IMR-90 (cell line): Measurements from ENCODE around the gene ZNF835. TPM values are rescaled to one million over a fixed set of nuclear protein-coding genes. Genes with fewer than 3 reads are reported as not detected.

Experiments
- ATAC-seq: fragments of 200-7000 bp; cut with Tn5 transposase; 2 replicates; pipeline ENCODE4 v1.9.1; 2020; ENCODE audit warnings: low read depth, mild to moderate bottlenecking, moderate library complexity
- BruUV-seq: library from RNA; stranded (reverse); fragments of 400-500 nt; replicated peaks from 2 replicates; lab custom pipeline; 2021; lab: Mats Ljungman, UMichigan
- CTCF ChIA-PET: fragments of 300-600 bp; formaldehyde crosslinking; extraction: SDS; loops from one replicate; lab custom pipeline; 2021; ENCODE audit warnings: antibody characterized with exemption; lab: Yijun Ruan, JAX
- POLR2A ChIA-PET: fragments of 300-600 bp; sonication (Branson Sonifier 250); formaldehyde crosslinking; loops from one replicate; lab custom pipeline; 2022; ENCODE audit warnings: antibody characterized with exemption; ENCODE audit not compliant: unreplicated experiment; lab: Charles Lee
- DNase-seq: peaks from one replicate; pipeline ENCODE4 v3.0.0; 2013
- H2AFZ ChIP-seq: replicated peaks from 2 replicates; pipeline ENCODE3; 2013; ENCODE audit warnings: low read length, mild to moderate bottlenecking; ENCODE audit not compliant: poor library complexity
- H2AK5ac ChIP-seq: 2 replicates; pipeline ENCODE4 v1.6.1; 2013; ENCODE audit warnings: low read depth, low read length, inconsistent platforms
- H2AK9ac ChIP-seq: replicated peaks from 2 replicates; pipeline ENCODE3; 2013; ENCODE audit warnings: mild to moderate bottlenecking, low read depth, low read length, moderate library complexity; ENCODE audit not compliant: poor library complexity
- H2BK120ac ChIP-seq: 2 replicates; pipeline ENCODE4 v1.6.1; 2013; ENCODE audit warnings: low read depth, low read length, inconsistent platforms
- H2BK15ac ChIP-seq: 3 replicates; pipeline ENCODE4 v1.6.1; 2013; ENCODE audit warnings: low read depth, low read length, inconsistent platforms
- H2BK20ac ChIP-seq: 2 replicates; pipeline ENCODE4 v1.6.1; 2013; ENCODE audit warnings: low read depth, mild to moderate bottlenecking, inconsistent platforms, low read length, moderate library complexity
- H2BK5ac ChIP-seq: 2 replicates; pipeline ENCODE4 v1.6.1; 2013; ENCODE audit warnings: mild to moderate bottlenecking, low read depth, low read length, inconsistent platforms; ENCODE audit not compliant: poor library complexity, severe bottlenecking
- H3K14ac ChIP-seq: replicated peaks from 2 replicates; pipeline ENCODE4 v1.6.1; 2013; ENCODE audit warnings: low read depth, low read length, inconsistent platforms
- H3K18ac ChIP-seq: 2 replicates; pipeline ENCODE4 v1.6.1; 2013; ENCODE audit warnings: low read depth, low read length, control low read depth
- H3K23ac ChIP-seq: 2 replicates; pipeline ENCODE4 v1.6.1; 2013; ENCODE audit warnings: low read depth, low read length, inconsistent platforms
- H3K27ac ChIP-seq: 2 replicates; pipeline ENCODE4 v1.5.1; 2013; ENCODE audit warnings: mild to moderate bottlenecking, control low read depth, low read length; ENCODE audit not compliant: insufficient read depth
- H3K27me3 ChIP-seq: 2 replicates; pipeline ENCODE4 v1.6.1; 2013; ENCODE audit warnings: low read length; ENCODE audit not compliant: control insufficient read depth, insufficient read depth
- H3K36me3 ChIP-seq: 2 replicates; pipeline ENCODE4 v1.6.1; 2013; ENCODE audit warnings: low read length, mixed read lengths; ENCODE audit not compliant: control insufficient read depth, insufficient read depth
- H3K4ac ChIP-seq: 2 replicates; pipeline ENCODE4 v1.6.1; 2013; ENCODE audit warnings: low read depth, low read length, inconsistent platforms
- H3K4me1 ChIP-seq: 2 replicates; pipeline ENCODE4 v1.6.1; 2013; ENCODE audit warnings: low read length, mixed read lengths; ENCODE audit not compliant: control insufficient read depth, insufficient read depth
- H3K4me2 ChIP-seq: 2 replicates; pipeline ENCODE4 v1.6.1; 2013; ENCODE audit warnings: low read depth, mild to moderate bottlenecking, control low read depth, low read length, moderate library complexity
- H3K4me3 ChIP-seq: 2 replicates; pipeline ENCODE4 v1.5.1; 2013; ENCODE audit warnings: low read depth, mild to moderate bottlenecking, control low read depth, low read length, moderate library complexity; ENCODE audit not compliant: insufficient read depth
- H3K56ac ChIP-seq: 2 replicates; pipeline ENCODE4 v1.6.1; 2013; ENCODE audit warnings: low read length, inconsistent platforms; ENCODE audit not compliant: insufficient read depth; ENCODE audit errors: extremely low read depth
- H3K79me1 ChIP-seq, 2 experiments: 2 replicates each; pipeline ENCODE4 v1.6.1; 2013; ENCODE audit warnings: low read length in 2 of 2, inconsistent platforms in 1 of 2, low read depth in 1 of 2
- H3K9ac ChIP-seq: 2 replicates; pipeline ENCODE4 v1.6.1; 2013; ENCODE audit warnings: low read depth, low read length, control low read depth
- H3K9me1 ChIP-seq: 2 replicates; pipeline ENCODE4 v1.6.1; 2013; ENCODE audit warnings: low read length, inconsistent platforms; ENCODE audit not compliant: insufficient read depth
- H3K9me3 ChIP-seq: 2 replicates; pipeline ENCODE4 v1.6.1; 2013; ENCODE audit warnings: low read length; ENCODE audit not compliant: control insufficient read depth, insufficient read depth
- H4K20me1 ChIP-seq: 2 replicates; pipeline ENCODE4 v1.6.1; 2013; ENCODE audit warnings: low read length, inconsistent platforms; ENCODE audit not compliant: insufficient read depth
- H4K5ac ChIP-seq: 2 replicates; pipeline ENCODE4 v1.6.1; 2013; ENCODE audit warnings: mild to moderate bottlenecking, low read depth, low read length, control low read depth
- H4K8ac ChIP-seq, 2 experiments: 2 replicates each; pipeline ENCODE4 v1.6.1; 2013; ENCODE audit warnings: low read depth in 2 of 2, low read length in 2 of 2, control low read depth in 1 of 2, inconsistent platforms in 1 of 2
- H4K91ac ChIP-seq: 2 replicates; pipeline ENCODE4 v1.6.1; 2013; ENCODE audit warnings: low read depth, low read length, inconsistent platforms; ENCODE audit not compliant: insufficient read depth
- BHLHE40 ChIP-seq: fragments of 150-350 bp; IDR thresholded peaks from 2 replicates; pipeline ENCODE4 v1.6.1; 2016; ENCODE audit warnings: mild to moderate bottlenecking, low read depth, low read length
- CTCF ChIP-seq: conservative IDR thresholded peaks from 2 replicates; pipeline ENCODE4 v1.5.1; 2012; ENCODE audit warnings: mild to moderate bottlenecking, low read depth, low read length, improper control_type of control experiment
- FOS ChIP-seq: fragments of 150-350 bp; IDR thresholded peaks from 2 replicates; pipeline ENCODE4 v1.6.1; 2016; ENCODE audit warnings: low read depth, low read length
- MAZ ChIP-seq: IDR thresholded peaks from 2 replicates; pipeline ENCODE4 v1.6.1; 2012; ENCODE audit warnings: low read depth, mild to moderate bottlenecking, low read length, improper control_type of control experiment, moderate library complexity, borderline replicate concordance
- MXI1 ChIP-seq: IDR thresholded peaks from 2 replicates; pipeline ENCODE4 v1.6.1; 2012; ENCODE audit warnings: low read depth, mild to moderate bottlenecking, low read length, moderate library complexity, borderline replicate concordance
- NFE2L2 ChIP-seq: fragments of 150-350 bp; IDR thresholded peaks from 2 replicates; pipeline ENCODE4 v1.6.1; 2016; ENCODE audit warnings: low read depth, mild to moderate bottlenecking, low read length
- WGBS, 2 experiments: methylation state at CpG; one replicate each; pipeline versions ENCODE4 v1.1.5 to v1.1.7; 2013; ENCODE audit warnings: missing lambda C conversion rate in 2 of 2; ENCODE audit not compliant: insufficient read length in 1 of 2; ENCODE audit errors: extremely low coverage in 2 of 2; 5-methylcytosine and 5-hydroxymethylcytosine counted together
- dilution Hi-C: fragments of 300-500 bp; cut with HindIII; formaldehyde crosslinking; loops from one replicate; pipeline ENCODE4 v1.14.3; 2018; ENCODE audit warnings: low sequenced_read_pairs; ENCODE audit not compliant: unreplicated experiment
- in situ Hi-C: fragments of 300-500 bp; cut with MboI; formaldehyde crosslinking; loops from 3 replicates; pipeline ENCODE4 v1.14.3; 2019; ENCODE audit warnings: low sequenced_read_pairs, inconsistent platforms, mixed read lengths
- intact Hi-C: fragments of 100-400 bp; cut with micrococcal nuclease; formaldehyde crosslinking; loops from 2 replicates; pipeline ENCODE4 v1.10.0; 2022
- polyA plus RNA-seq, 3 experiments: library from polyadenylated mRNA; depleted of rRNA; stranded (reverse); fragments of >200 nt; gene quantifications; 2 replicates each; pipeline ENCODE4 v1.2.3, GENCODE V29; 2012; ENCODE audit warnings: low replicate concordance in 1 of 3
- total RNA-seq: library from RNA; depleted of rRNA; stranded (reverse); fragments of >200 nt; gene quantifications from 2 replicates; pipeline ENCODE4 v1.2.3, GENCODE V29; 2012

ZNF835 gene
- total and polyA plus RNA-seq, 2 of the 4 experiments (the other 2 are of a cell fraction) = not detected

GRCh38 chr19:56705939-56706338, 34.4 kb upstream of the ZNF835 start:
- H3K18ac ChIP-seq = no peak overlapping the region
- H3K23ac ChIP-seq = no peak overlapping the region
- H4K20me1 ChIP-seq = no peaks in the 10 kb centered on the region
- peaks cover 16% of the 10 kb centered on the region for H3K9me3 ChIP-seq
- H3K27me3 ChIP-seq = no peaks in the 10 kb centered on the region
- ChIA-PET POLR2A (no interaction called here), CTCF (no interaction called here)
- intact Hi-C loops = no loop called here
- no peak overlapping the region for H4K8ac ChIP-seq
- H2AK5ac ChIP-seq = no peak overlapping the region
- DNase-seq (no peak), ATAC-seq (no peak)
- H3K9ac ChIP-seq = no peak overlapping the region
- no peak overlapping the region for H3K27ac ChIP-seq
- H3K79me1 ChIP-seq = no peaks in the 10 kb centered on the region
- no peak overlapping the region for H2BK15ac ChIP-seq
- no peaks in the 10 kb centered on the region for H3K36me3 ChIP-seq
- no peaks in the 10 kb centered on the region for H3K9me1 ChIP-seq
- H3K4me2 ChIP-seq = no peak overlapping the region
- H2AK9ac ChIP-seq = no peak overlapping the region
- no peak overlapping the region for H3K4me3 ChIP-seq
- no peak overlapping the region for H2BK5ac ChIP-seq
- H4K5ac ChIP-seq = no peak overlapping the region
- no TSS peak for BruUV-seq
- no peak overlapping the region for H4K91ac ChIP-seq
- no peak overlapping the region for H3K56ac ChIP-seq
- in situ Hi-C loops = no loop called here
- H3K4ac ChIP-seq = no peak overlapping the region
- WGBS, 2 experiments = no CpG with 5 or more reads among the region's 1 CpG
- no peak overlapping the region for H2AFZ ChIP-seq
- TF ChIP-seq NFE2L2 (no peak), CTCF (no peak), MXI1 (no peak), BHLHE40 (no peak), MAZ (no peak), FOS (no peak)
- H2BK20ac ChIP-seq = no peak overlapping the region
- no peaks in the 10 kb centered on the region for H3K4me1 ChIP-seq
- no peak overlapping the region for H3K14ac ChIP-seq
- dilution Hi-C loops = no loop called here
- H2BK120ac ChIP-seq = no peak overlapping the region
